ENCODE data around the gene KYNU. TPM values are rescaled to one million over a fixed set of nuclear protein-coding genes. Genes with fewer than 3 reads are reported as not detected.
A peak's percentile ranks its signal among the peaks of the same experiment; 100 is the strongest.

KYNU gene
- total RNA-seq (2014; rRNA removed; shearing (Covaris generic); ENCODE audit: low replicate concordance) = 0.75 and 1.8 TPM in 2 replicates

GRCh38 chr2:142877216-142877838, at the start of gene KYNU:
TSS of gene KYNU (plus strand) at chr2:142877664. CDS start at chr2:142885368, 7,704 bp downstream.
- no peaks in the 10 kb centered on the region for H3K9me2 ChIP-seq (replicated peaks; ENCODE audit: insufficient read depth, low read length)
- H3K79me2 ChIP-seq (ENCODE audit: low read length) = no peaks in the 10 kb centered on the region
- H3K27ac ChIP-seq (ENCODE audit: low read length) = peak within 1 kb of the TSS; percentile 6; the same call in 1 of the 2 replicates
- DNase-seq = peak; percentile 65
- H3K9ac ChIP-seq (ENCODE audit: low read length) = peak within 1 kb of the TSS; percentile 24; the same call in 1 of the 2 replicates
- no peaks in the 10 kb centered on the region for H4K20me1 ChIP-seq (ENCODE audit: insufficient read depth, low read depth, low read length)
- peak within 1 kb of the TSS; percentile 42 for H3K4me3 ChIP-seq (ENCODE audit: low read length)
- H2AFZ ChIP-seq (ENCODE audit: low read length) = peak within 1 kb of the TSS; percentile 56
- no peaks in the 10 kb centered on the region for H3K36me3 ChIP-seq (ENCODE audit: insufficient read depth, low read length)
- no peaks in the 10 kb centered on the region for H3K27me3 ChIP-seq (ENCODE audit: low read length)
- H3K4me1 ChIP-seq (ENCODE audit: low read length) = peaks cover 27% of the 10 kb centered on the region
- H3K9me3 ChIP-seq (ENCODE audit: low read length) = no peaks in the 10 kb centered on the region
- H3K4me2 ChIP-seq (ENCODE audit: low read depth, low read length, poor library complexity, severe bottlenecking) = peak within 1 kb of the TSS; percentile 78

DNA sequence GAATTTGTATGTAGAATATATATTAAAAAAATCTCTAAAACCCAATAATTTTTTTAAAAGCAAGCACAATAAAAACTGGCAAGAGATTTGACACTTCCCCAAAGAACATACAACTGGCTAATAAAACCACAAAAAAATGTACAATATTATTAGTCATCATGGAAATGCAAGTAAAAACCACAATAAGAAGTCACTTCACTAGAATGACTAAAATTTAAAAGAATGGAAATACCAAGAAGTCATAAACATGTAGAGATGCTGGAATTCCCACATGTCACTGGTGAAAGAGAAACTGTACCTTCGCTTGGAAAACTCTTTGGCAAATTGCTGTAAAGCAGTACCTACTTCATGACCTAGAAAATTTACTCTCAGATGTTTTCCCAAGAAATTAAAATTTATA, 43.4 kb upstream of the KYNU start:
- Histone ChIP-seq H3K4me2 (ENCODE audit: low read depth, low read length, poor library complexity, severe bottlenecking) (no peak overlapping the region), H3K79me2 (ENCODE audit: low read length) (no peaks in the 10 kb centered on the region)

DNA sequence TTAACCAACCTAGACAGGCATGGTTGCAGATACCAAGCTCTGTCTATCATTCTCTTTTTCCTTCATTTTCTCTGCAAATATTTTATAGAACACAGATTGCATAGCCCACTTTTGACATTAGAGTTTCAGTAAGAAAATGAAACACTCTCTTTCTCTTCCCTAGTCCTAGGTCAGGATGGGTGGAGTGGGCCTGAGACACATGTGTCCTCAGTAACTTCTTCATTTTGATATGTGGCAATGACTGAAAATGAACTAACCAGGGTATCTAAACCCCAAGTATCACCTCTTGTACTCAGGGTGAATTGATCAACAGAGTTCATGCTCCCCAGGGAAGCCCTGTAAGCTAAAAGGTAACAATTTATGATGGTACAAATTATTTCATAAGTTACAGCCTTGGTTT, 37.0 kb upstream of the KYNU start:
- no peaks in the 10 kb centered on the region for H3K4me1 ChIP-seq (ENCODE audit: low read length)
- H2AFZ ChIP-seq (ENCODE audit: low read length) = no peak overlapping the region
- H3K4me2 ChIP-seq (ENCODE audit: low read depth, low read length, poor library complexity, severe bottlenecking) = no peak overlapping the region
- H3K4me3 ChIP-seq (ENCODE audit: low read length) = no peak overlapping the region
- H3K79me2 ChIP-seq (ENCODE audit: low read length) = no peaks in the 10 kb centered on the region
- H3K9me3 ChIP-seq (ENCODE audit: low read length) = no peaks in the 10 kb centered on the region
- no peak overlapping the region for H3K9ac ChIP-seq (ENCODE audit: low read length)
- H3K27me3 ChIP-seq (ENCODE audit: low read length) = no peaks in the 10 kb centered on the region
- no peaks in the 10 kb centered on the region for H3K36me3 ChIP-seq (ENCODE audit: insufficient read depth, low read length)
- no peaks in the 10 kb centered on the region for H3K9me2 ChIP-seq (replicated peaks; ENCODE audit: insufficient read depth, low read length)
- no peaks in the 10 kb centered on the region for H4K20me1 ChIP-seq (ENCODE audit: insufficient read depth, low read depth, low read length)
- no peak for DNase-seq
- no peak overlapping the region for H3K27ac ChIP-seq (ENCODE audit: low read length)

More for the DNA sequence above, 43.4 kb upstream of the KYNU start:
- H3K4me3 ChIP-seq (ENCODE audit: low read length) = no peak overlapping the region
- H3K4me1 ChIP-seq (ENCODE audit: low read length) = no peaks in the 10 kb centered on the region
- no peaks in the 10 kb centered on the region for H3K27me3 ChIP-seq (ENCODE audit: low read length)
- no peak for DNase-seq
- no peaks in the 10 kb centered on the region for H3K9me2 ChIP-seq (replicated peaks; ENCODE audit: insufficient read depth, low read length)
- H3K9ac ChIP-seq (ENCODE audit: low read length) = no peak overlapping the region
- H3K27ac ChIP-seq (ENCODE audit: low read length) = no peak overlapping the region
- H3K36me3 ChIP-seq (ENCODE audit: insufficient read depth, low read length) = no peaks in the 10 kb centered on the region
- no peak overlapping the region for H2AFZ ChIP-seq (ENCODE audit: low read length)
- no peaks in the 10 kb centered on the region for H4K20me1 ChIP-seq (ENCODE audit: insufficient read depth, low read depth, low read length)
- H3K9me3 ChIP-seq (ENCODE audit: low read length) = no peaks in the 10 kb centered on the region

- H3K4me2 ChIP-seq (ENCODE audit: low read depth, low read length, poor library complexity, severe bottlenecking) = no peak overlapping the region
Measured at GRCh38 chr2:142841788-142842187, 35.7 kb upstream of the KYNU start.

DNA sequence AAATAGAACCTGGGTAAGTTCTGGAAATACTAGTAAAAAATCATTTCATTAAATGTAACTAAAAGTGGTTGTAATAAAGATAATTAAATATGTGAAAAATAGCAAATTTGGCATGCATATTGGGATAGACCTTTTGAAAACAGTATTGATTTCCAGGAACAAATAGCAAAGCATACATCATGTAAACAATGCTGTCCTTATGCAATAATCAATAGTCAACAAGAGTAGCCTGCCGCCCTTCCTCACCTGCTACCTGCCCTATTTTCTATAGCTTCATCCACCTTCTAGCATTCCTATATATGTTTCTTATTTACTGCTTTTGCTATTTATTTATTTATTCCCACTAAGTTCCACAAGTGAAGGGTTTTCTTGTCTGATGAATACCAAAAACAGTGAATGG, 35.1 kb upstream of the KYNU start:
- H2AFZ ChIP-seq (ENCODE audit: low read length) = no peak overlapping the region
- H3K36me3 ChIP-seq (ENCODE audit: insufficient read depth, low read length) = no peaks in the 10 kb centered on the region
- H4K20me1 ChIP-seq (ENCODE audit: insufficient read depth, low read depth, low read length) = no peaks in the 10 kb centered on the region
- H3K27ac ChIP-seq (ENCODE audit: low read length) = no peak overlapping the region
- H3K9ac ChIP-seq (ENCODE audit: low read length) = no peak overlapping the region
- no peak overlapping the region for H3K4me2 ChIP-seq (ENCODE audit: low read depth, low read length, poor library complexity, severe bottlenecking)
- no peaks in the 10 kb centered on the region for H3K9me3 ChIP-seq (ENCODE audit: low read length)
- no peaks in the 10 kb centered on the region for H3K79me2 ChIP-seq (ENCODE audit: low read length)
- H3K9me2 ChIP-seq (replicated peaks; ENCODE audit: insufficient read depth, low read length) = no peaks in the 10 kb centered on the region
- H3K27me3 ChIP-seq (ENCODE audit: low read length) = no peaks in the 10 kb centered on the region
- DNase-seq = no peak
- H3K4me1 ChIP-seq (ENCODE audit: low read length) = no peaks in the 10 kb centered on the region
- no peak overlapping the region for H3K4me3 ChIP-seq (ENCODE audit: low read length)

More at GRCh38 chr2:142841788-142842187, 35.7 kb upstream of the KYNU start:
- Histone ChIP-seq H3K27ac (ENCODE audit: low read length) (no peak overlapping the region), H3K4me3 (ENCODE audit: low read length) (no peak overlapping the region), H4K20me1 (ENCODE audit: insufficient read depth, low read depth, low read length) (no peaks in the 10 kb centered on the region), H2AFZ (ENCODE audit: low read length) (no peak overlapping the region), H3K9ac (ENCODE audit: low read length) (no peak overlapping the region), H3K27me3 (ENCODE audit: low read length) (no peaks in the 10 kb centered on the region), H3K36me3 (ENCODE audit: insufficient read depth, low read length) (no peaks in the 10 kb centered on the region), H3K9me2 (replicated peaks; ENCODE audit: insufficient read depth, low read length) (no peaks in the 10 kb centered on the region), H3K4me1 (ENCODE audit: low read length) (no peaks in the 10 kb centered on the region), H3K9me3 (ENCODE audit: low read length) (no peaks in the 10 kb centered on the region), H3K79me2 (ENCODE audit: low read length) (no peaks in the 10 kb centered on the region)
- DNase-seq = no peak

- no peaks in the 10 kb centered on the region for H3K9me2 ChIP-seq (replicated peaks; ENCODE audit: insufficient read depth, low read length)
- no peak overlapping the region for H3K9ac ChIP-seq (ENCODE audit: low read length)
- no peak overlapping the region for H3K27ac ChIP-seq (ENCODE audit: low read length)
- no peaks in the 10 kb centered on the region for H3K36me3 ChIP-seq (ENCODE audit: insufficient read depth, low read length)
- no peaks in the 10 kb centered on the region for H4K20me1 ChIP-seq (ENCODE audit: insufficient read depth, low read depth, low read length)
- DNase-seq = no peak
- no peak overlapping the region for H3K4me2 ChIP-seq (ENCODE audit: low read depth, low read length, poor library complexity, severe bottlenecking)
- no peaks in the 10 kb centered on the region for H3K4me1 ChIP-seq (ENCODE audit: low read length)
- H3K9me3 ChIP-seq (ENCODE audit: low read length) = no peaks in the 10 kb centered on the region
- no peak overlapping the region for H2AFZ ChIP-seq (ENCODE audit: low read length)
- no peak overlapping the region for H3K4me3 ChIP-seq (ENCODE audit: low read length)
- no peaks in the 10 kb centered on the region for H3K27me3 ChIP-seq (ENCODE audit: low read length)
- H3K79me2 ChIP-seq (ENCODE audit: low read length) = no peaks in the 10 kb centered on the region
Measured at GRCh38 chr2:142843731-142844130, 33.7 kb upstream of the KYNU start.

- Histone ChIP-seq H4K20me1 (ENCODE audit: insufficient read depth, low read depth, low read length) (no peaks in the 10 kb centered on the region), H2AFZ (ENCODE audit: low read length) (no peak overlapping the region), H3K79me2 (ENCODE audit: low read length) (no peaks in the 10 kb centered on the region), H3K4me2 (ENCODE audit: low read depth, low read length, poor library complexity, severe bottlenecking) (no peak overlapping the region), H3K4me3 (ENCODE audit: low read length) (no peak overlapping the region), H3K36me3 (ENCODE audit: insufficient read depth, low read length) (no peaks in the 10 kb centered on the region), H3K9me3 (ENCODE audit: low read length) (no peaks in the 10 kb centered on the region), H3K27ac (ENCODE audit: low read length) (no peak overlapping the region), H3K4me1 (ENCODE audit: low read length) (no peaks in the 10 kb centered on the region), H3K9me2 (replicated peaks; ENCODE audit: insufficient read depth, low read length) (no peaks in the 10 kb centered on the region), H3K27me3 (ENCODE audit: low read length) (no peaks in the 10 kb centered on the region), H3K9ac (ENCODE audit: low read length) (no peak overlapping the region)
- no peak for DNase-seq
Measured at GRCh38 chr2:142848023-142848606, 29.3 kb upstream of the KYNU start.

- no peak overlapping the region for H3K9ac ChIP-seq (ENCODE audit: low read length)
- no peak overlapping the region for H3K4me3 ChIP-seq (ENCODE audit: low read length)
- no peak overlapping the region for H3K4me2 ChIP-seq (ENCODE audit: low read depth, low read length, poor library complexity, severe bottlenecking)
- DNase-seq = no peak
- H2AFZ ChIP-seq (ENCODE audit: low read length) = no peak overlapping the region
- H4K20me1 ChIP-seq (ENCODE audit: insufficient read depth, low read depth, low read length) = no peaks in the 10 kb centered on the region
- H3K9me3 ChIP-seq (ENCODE audit: low read length) = no peaks in the 10 kb centered on the region
- H3K27ac ChIP-seq (ENCODE audit: low read length) = no peak overlapping the region
- no peaks in the 10 kb centered on the region for H3K9me2 ChIP-seq (replicated peaks; ENCODE audit: insufficient read depth, low read length)
- no peaks in the 10 kb centered on the region for H3K4me1 ChIP-seq (ENCODE audit: low read length)
- H3K36me3 ChIP-seq (ENCODE audit: insufficient read depth, low read length) = no peaks in the 10 kb centered on the region
- no peaks in the 10 kb centered on the region for H3K27me3 ChIP-seq (ENCODE audit: low read length)
- no peaks in the 10 kb centered on the region for H3K79me2 ChIP-seq (ENCODE audit: low read length)
Measured at GRCh38 chr2:142849820-142850219, 27.6 kb upstream of the KYNU start.
